Lower leg skin (tissue), 4 donors: Measurements from ENCODE around the gene TSPYL6. TPM values are rescaled to one million over a fixed set of nuclear protein-coding genes. Genes with fewer than 3 reads are reported as not detected.
"Not testable (repeated sequence)": the region's sequence is repeated elsewhere in the genome, so short reads cannot be mapped to it uniquely, and the experiment has no call there.

Source experiments
- DNase-seq, 2 donors: peaks; one replicate each; pipeline ENCODE4 v3.0.0-alpha.2; 2019; ENCODE audit warnings: low spot score in 2 of 2
- H3K4me3 ChIP-seq: fragments of 200-600 bp; sonication (generic); 2 replicates; pipeline ENCODE4 v1.5.1; 2017; ENCODE audit warnings: mild to moderate bottlenecking, low read depth; ENCODE audit not compliant: poor library complexity, severe bottlenecking
- POLR2A ChIP-seq, 2 donors: fragments of 450-650 bp; IDR thresholded peaks; one replicate each; pipeline ENCODE4 v1.6.1; 2016 to 2017; ENCODE audit warnings: antibody characterized with exemption in 2 of 2, mild to moderate bottlenecking in 1 of 2, moderate library complexity in 1 of 2
- WGBS, 2 donors: methylation state at CpG; one replicate each; pipeline ENCODE4 v1.1.5; 2018; 5-methylcytosine and 5-hydroxymethylcytosine counted together
- intact Hi-C: fragments of 100-400 bp; cut with DNase I; formaldehyde crosslinking; loops from one replicate; pipeline ENCODE4 v1.15.0; 2023; ENCODE audit warnings: low total_unique reads
- total RNA-seq, 4 donors: library from RNA; depleted of rRNA; stranded (reverse); fragments of >200 nt; gene quantifications; one replicate each; pipeline ENCODE4 v1.1.0, GENCODE V29; 2016
- TF ChIP-seq, protein P1 (sequence below), 3 donors: fragments of 450-650 bp; IDR thresholded peaks; one replicate each; pipeline ENCODE4 v1.5.1; 2016; ENCODE audit warnings: antibody characterized with exemption in 3 of 3, mild to moderate bottlenecking in 3 of 3, moderate library complexity in 2 of 3

TSPYL6 gene
- not detected for total RNA-seq

DNA sequence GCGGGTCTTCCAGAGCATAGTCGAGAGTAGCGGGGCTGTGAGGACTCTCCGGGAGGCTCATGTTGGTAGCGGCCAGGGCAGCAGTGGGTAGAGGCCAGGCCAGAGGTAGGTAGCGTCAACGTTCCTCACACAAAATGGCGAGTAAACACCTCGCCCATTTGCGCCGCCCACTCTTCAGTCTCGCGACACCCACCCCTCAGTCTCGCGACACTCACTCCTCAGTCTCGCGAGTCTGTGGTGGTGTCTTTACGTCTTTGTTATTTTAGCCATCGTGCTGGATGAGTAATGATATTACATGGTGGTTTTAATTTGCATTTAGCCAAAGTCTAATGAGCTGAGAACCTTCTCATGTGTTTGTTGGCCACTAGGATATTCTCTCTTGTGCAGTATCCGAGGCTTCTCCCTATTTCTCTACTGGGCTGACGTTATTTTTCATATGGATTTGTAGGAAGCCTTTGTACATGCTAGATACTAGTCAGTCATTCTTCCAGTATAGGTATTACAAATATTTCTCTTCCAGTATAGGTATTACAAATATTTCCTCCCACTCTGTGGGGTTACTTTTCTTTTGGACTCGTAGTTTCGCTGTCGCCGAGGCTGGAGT lies at the start of gene TSPYL6:
TSS of gene TSPYL6 (minus strand) at position 139 of the 604 bp plus-strand sequence. CDS start at position 61, 78 bp downstream.
- no peak for DNase-seq
- TF ChIP-seq, protein P1, sequence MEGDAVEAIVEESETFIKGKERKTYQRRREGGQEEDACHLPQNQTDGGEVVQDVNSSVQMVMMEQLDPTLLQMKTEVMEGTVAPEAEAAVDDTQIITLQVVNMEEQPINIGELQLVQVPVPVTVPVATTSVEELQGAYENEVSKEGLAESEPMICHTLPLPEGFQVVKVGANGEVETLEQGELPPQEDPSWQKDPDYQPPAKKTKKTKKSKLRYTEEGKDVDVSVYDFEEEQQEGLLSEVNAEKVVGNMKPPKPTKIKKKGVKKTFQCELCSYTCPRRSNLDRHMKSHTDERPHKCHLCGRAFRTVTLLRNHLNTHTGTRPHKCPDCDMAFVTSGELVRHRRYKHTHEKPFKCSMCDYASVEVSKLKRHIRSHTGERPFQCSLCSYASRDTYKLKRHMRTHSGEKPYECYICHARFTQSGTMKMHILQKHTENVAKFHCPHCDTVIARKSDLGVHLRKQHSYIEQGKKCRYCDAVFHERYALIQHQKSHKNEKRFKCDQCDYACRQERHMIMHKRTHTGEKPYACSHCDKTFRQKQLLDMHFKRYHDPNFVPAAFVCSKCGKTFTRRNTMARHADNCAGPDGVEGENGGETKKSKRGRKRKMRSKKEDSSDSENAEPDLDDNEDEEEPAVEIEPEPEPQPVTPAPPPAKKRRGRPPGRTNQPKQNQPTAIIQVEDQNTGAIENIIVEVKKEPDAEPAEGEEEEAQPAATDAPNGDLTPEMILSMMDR (IDR thresholded peaks at IDR 0.05), result no peak
- no peak for TF ChIP-seq POLR2A (IDR thresholded peaks at IDR 0.05)
- no peak within 1 kb of the TSS for H3K4me3 ChIP-seq
- WGBS, 2 donors, result 97% methylated on average over 25 of the region's 25 CpGs
- intact Hi-C loops, result no loop called here

GRCh38 chr2:54303631-54304030 lies 47.6 kb upstream of the TSPYL6 start:
- no peak for DNase-seq
- TF ChIP-seq, protein P1 (IDR thresholded peaks at IDR 0.05), result no peak
- no peak overlapping the region for H3K4me3 ChIP-seq
- intact Hi-C loops, result no loop called here

- no peak overlapping the region for H3K4me3 ChIP-seq
- TF ChIP-seq POLR2A (IDR thresholded peaks at IDR 0.05), result no peak
- TF ChIP-seq, protein P1 (IDR thresholded peaks at IDR 0.05), result no peak
- no peak for DNase-seq
- 89 to 98% methylated on average over 5 of the region's 5 CpGs for WGBS, 2 donors
- intact Hi-C loops, result no loop called here
Measured at GRCh38 chr2:54298514-54298913, 42.5 kb upstream of the TSPYL6 start.

GRCh38 chr2:54295911-54296310 lies 39.9 kb upstream of the TSPYL6 start:
- no peak overlapping the region for H3K4me3 ChIP-seq
- WGBS, 2 donors, result 81 to 82% methylated on average over 5 of the region's 5 CpGs
- no peak for DNase-seq
- TF ChIP-seq, protein P1 (IDR thresholded peaks at IDR 0.05), result no peak
- no peak for TF ChIP-seq POLR2A (IDR thresholded peaks at IDR 0.05)
- intact Hi-C loops, result no loop called here

- WGBS, 2 donors, result 93 to 98% methylated on average over 2 of the region's 2 CpGs
- H3K4me3 ChIP-seq, intact Hi-C loops, DNase-seq: not testable (repeated sequence)
Measured at GRCh38 chr2:54294665-54295064, 38.6 kb upstream of the TSPYL6 start.

DNA sequence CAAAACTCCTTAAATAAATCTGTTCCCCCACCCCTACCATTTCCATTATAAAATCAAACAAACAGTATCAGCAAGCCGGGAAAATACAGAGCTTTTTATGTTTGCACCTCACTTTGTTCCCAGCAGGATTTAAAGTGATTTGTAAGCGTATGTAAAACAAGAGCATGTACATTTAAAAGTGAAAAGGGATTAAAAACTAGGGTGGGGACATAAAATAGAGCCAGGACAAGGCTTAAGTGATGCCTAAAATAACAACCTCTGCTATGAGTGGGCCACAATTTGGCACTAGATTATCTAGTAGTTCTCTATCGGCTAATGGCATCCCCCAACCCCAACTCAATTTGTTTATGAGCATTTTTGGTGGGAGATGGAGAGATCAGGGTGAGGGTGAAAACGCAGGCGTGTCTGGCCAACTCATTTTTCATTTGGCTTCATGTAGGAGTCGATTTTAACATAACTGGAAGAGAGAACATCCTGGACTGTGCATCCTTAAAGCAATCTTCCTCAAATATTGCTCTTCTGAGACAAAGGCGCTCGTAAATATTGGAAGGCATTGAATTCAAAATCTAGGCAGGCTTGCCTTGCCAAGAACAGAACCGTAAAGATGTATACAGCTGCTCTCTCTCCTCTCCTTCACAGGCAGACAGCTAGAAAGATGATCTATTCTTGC lies 34.5 kb upstream of the TSPYL6 start:
- H3K4me3 ChIP-seq, result no peak overlapping the region
- 73 to 75% methylated on average over 9 of the region's 9 CpGs for WGBS, 2 donors
- intact Hi-C loops, result no loop called here
- TF ChIP-seq, protein P1 (IDR thresholded peaks at IDR 0.05), result no peak
- TF ChIP-seq POLR2A (IDR thresholded peaks at IDR 0.05), result no peak
- no peak for DNase-seq
